Measurements from ENCODE around the gene SLITRK4. TPM values are rescaled to one million over a fixed set of nuclear protein-coding genes. Genes with fewer than 3 reads are reported as not detected.

Gene SLITRK4
- total RNA-seq, 4 donors from 2014 or later: 1.3 to 6.9 (median 2.4) TPM

DNA sequence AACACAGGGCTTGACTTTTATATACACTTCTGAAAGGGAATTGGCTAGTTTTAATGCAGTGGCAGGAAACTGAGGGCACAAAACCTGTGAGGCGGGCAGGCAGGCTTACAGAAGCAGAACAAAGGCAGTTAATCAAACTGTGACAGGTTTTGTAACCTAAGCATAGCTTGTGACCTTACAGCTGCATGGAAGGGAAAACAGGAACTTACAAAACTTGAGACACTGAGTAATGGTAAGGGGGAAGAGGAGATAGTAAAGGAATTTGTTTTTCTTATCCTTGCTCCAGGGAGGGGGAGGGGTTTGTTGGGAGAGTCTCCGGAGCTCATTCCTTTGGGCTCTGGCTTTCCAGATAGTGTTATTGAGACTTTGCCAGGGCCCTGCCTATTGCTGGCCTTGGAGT is 55.6 kb downstream of the SLITRK4 start:
- H3K4me3 ChIP-seq: no peak overlapping the region
- WGBS, 2 donors: 28 to 33% methylated on average over 2 of the region's 2 CpGs
- TF ChIP-seq POLR2A (IDR thresholded peaks at IDR 0.05) (no peak), EP300 (IDR thresholded peaks at IDR 0.05) (no peak)
- TF ChIP-seq, protein P1, sequence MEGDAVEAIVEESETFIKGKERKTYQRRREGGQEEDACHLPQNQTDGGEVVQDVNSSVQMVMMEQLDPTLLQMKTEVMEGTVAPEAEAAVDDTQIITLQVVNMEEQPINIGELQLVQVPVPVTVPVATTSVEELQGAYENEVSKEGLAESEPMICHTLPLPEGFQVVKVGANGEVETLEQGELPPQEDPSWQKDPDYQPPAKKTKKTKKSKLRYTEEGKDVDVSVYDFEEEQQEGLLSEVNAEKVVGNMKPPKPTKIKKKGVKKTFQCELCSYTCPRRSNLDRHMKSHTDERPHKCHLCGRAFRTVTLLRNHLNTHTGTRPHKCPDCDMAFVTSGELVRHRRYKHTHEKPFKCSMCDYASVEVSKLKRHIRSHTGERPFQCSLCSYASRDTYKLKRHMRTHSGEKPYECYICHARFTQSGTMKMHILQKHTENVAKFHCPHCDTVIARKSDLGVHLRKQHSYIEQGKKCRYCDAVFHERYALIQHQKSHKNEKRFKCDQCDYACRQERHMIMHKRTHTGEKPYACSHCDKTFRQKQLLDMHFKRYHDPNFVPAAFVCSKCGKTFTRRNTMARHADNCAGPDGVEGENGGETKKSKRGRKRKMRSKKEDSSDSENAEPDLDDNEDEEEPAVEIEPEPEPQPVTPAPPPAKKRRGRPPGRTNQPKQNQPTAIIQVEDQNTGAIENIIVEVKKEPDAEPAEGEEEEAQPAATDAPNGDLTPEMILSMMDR (IDR thresholded peaks at IDR 0.05): no peak
- no peak overlapping the region for H3K27ac ChIP-seq
- H3K4me1 ChIP-seq: no peaks in the 10 kb centered on the region
- DNase-seq (ENCODE audit: low spot score in 2 of 2): no peak
- H3K36me3 ChIP-seq: no peaks in the 10 kb centered on the region
- no peaks in the 10 kb centered on the region for H3K27me3 ChIP-seq
- no peaks in the 10 kb centered on the region for H3K9me3 ChIP-seq

Other genes with a start within 250 kb of the SLITRK4 start
- not detected for gene SPANXN3, start 118.6 kb downstream of the SLITRK4 start, total RNA-seq
- not detected for gene SPANXN2, start 84.7 kb upstream of the SLITRK4 start, total RNA-seq
- not detected for gene UBE2NL, start 248.0 kb upstream of the SLITRK4 start, total RNA-seq